Right atrium auricular region (tissue), 2 donors: ENCODE results near the gene PXMP2. TPM values are rescaled to one million over a fixed set of nuclear protein-coding genes. Genes with fewer than 3 reads are reported as not detected.

Experiments used
- DNase-seq: peaks from one replicate; pipeline ENCODE4 v3.0.0-alpha.2; 2019; ENCODE audit warnings: low spot score
- H3K27ac ChIP-seq, 2 donors: fragments of 200-600 bp; sonication (generic); 1 replicate in 1 of 2; 2 replicates in 1 of 2; pipeline ENCODE4 v1.5.1; 2016 to 2019
- H3K27me3 ChIP-seq, 2 donors: fragments of 200-600 bp; sonication (generic); one replicate each; pipeline versions ENCODE4 v1.5.1 to v1.6.0; 2017 to 2019
- H3K36me3 ChIP-seq: fragments of 200-600 bp; sonication (generic); one replicate; pipeline ENCODE4 v1.5.1; 2016
- H3K4me1 ChIP-seq, 2 donors: fragments of 200-600 bp; sonication (generic); one replicate each; pipeline versions ENCODE4 v1.5.1 to v1.6.0; 2017 to 2019
- H3K4me3 ChIP-seq, 2 donors: fragments of 200-600 bp; sonication (generic); 1 replicate in 1 of 2; 2 replicates in 1 of 2; pipeline ENCODE4 v1.5.1; 2017 to 2019; ENCODE audit warnings: mild to moderate bottlenecking in 1 of 2, moderate library complexity in 1 of 2
- H3K9me3 ChIP-seq, 2 donors: fragments of 200-600 bp; sonication (generic); one replicate each; pipeline ENCODE4 v1.5.1; 2019
- total RNA-seq, 2 donors: library from RNA; depleted of rRNA; stranded (reverse); fragments of >200 nt; gene quantifications; one replicate each; pipeline ENCODE4 v1.1.0, GENCODE V29; 2016
- TF ChIP-seq, protein P1 (sequence below), 2 donors: fragments of 200-600 bp; sonication (generic); IDR thresholded peaks; one replicate each; pipeline ENCODE4 v1.5.1; 2019; ENCODE audit warnings: antibody characterized with exemption in 2 of 2

Gene PXMP2
- total RNA-seq, 2 donors from 2014 or later: 43.0 to 65.7 TPM

DNA sequence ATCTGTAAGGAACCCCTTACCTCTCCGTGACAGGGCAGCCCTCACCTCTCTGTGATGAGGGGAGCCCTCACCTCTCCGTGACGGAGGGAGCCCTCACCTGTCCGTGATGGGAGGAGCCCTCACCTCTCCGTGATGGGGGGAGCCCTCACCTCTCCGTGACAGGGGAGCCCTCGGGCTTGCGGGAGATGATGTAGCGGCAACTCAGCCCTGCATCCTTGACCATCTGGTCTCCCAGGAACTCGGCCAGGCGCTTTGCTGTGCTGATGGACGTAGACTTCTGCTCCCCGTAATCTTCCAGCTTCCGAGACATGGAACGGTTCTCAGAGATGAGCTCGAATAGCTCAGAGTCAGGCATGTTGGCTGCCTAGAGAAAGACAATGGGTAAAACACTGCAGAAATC is 28.2 kb upstream of the PXMP2 start:
- Histone ChIP-seq H3K4me3 (no peak overlapping the region), H3K27ac (no peak overlapping the region), H3K9me3 (no peaks in the 10 kb centered on the region), H3K4me1 (no peaks in the 10 kb centered on the region), H3K36me3 (peaks cover 66% of the 10 kb centered on the region), H3K27me3 (no peaks in the 10 kb centered on the region)
- TF ChIP-seq, protein P1, sequence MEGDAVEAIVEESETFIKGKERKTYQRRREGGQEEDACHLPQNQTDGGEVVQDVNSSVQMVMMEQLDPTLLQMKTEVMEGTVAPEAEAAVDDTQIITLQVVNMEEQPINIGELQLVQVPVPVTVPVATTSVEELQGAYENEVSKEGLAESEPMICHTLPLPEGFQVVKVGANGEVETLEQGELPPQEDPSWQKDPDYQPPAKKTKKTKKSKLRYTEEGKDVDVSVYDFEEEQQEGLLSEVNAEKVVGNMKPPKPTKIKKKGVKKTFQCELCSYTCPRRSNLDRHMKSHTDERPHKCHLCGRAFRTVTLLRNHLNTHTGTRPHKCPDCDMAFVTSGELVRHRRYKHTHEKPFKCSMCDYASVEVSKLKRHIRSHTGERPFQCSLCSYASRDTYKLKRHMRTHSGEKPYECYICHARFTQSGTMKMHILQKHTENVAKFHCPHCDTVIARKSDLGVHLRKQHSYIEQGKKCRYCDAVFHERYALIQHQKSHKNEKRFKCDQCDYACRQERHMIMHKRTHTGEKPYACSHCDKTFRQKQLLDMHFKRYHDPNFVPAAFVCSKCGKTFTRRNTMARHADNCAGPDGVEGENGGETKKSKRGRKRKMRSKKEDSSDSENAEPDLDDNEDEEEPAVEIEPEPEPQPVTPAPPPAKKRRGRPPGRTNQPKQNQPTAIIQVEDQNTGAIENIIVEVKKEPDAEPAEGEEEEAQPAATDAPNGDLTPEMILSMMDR (IDR thresholded peaks at IDR 0.05): no peak
- no peak for DNase-seq

DNA sequence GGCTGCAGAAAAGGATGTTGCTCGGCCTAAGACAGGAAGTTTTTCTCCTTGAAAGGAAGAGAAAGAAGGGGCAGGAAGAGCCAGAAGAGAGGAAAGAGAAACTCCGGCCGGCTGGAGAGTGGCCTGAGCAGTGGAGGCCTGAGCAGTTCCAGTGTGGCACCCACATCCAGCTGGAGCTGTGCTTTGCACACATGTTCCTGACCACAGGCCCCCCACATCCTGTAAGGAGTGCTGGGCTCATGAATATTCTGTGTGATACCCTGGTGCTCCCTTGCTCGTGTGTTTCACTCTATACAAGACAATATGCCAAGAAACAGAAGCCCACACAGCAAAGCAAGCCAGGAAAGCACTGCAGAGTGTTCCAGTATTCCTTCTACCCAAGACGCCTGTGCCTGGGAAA is 27.3 kb upstream of the PXMP2 start:
- no peak for DNase-seq
- Histone ChIP-seq H3K27ac (no peak overlapping the region), H3K4me3 (no peak overlapping the region), H3K27me3 (no peaks in the 10 kb centered on the region), H3K9me3 (no peaks in the 10 kb centered on the region), H3K4me1 (no peaks in the 10 kb centered on the region), H3K36me3 (peaks cover 71% of the 10 kb centered on the region)
- TF ChIP-seq, protein P1 (IDR thresholded peaks at IDR 0.05): no peak

DNA sequence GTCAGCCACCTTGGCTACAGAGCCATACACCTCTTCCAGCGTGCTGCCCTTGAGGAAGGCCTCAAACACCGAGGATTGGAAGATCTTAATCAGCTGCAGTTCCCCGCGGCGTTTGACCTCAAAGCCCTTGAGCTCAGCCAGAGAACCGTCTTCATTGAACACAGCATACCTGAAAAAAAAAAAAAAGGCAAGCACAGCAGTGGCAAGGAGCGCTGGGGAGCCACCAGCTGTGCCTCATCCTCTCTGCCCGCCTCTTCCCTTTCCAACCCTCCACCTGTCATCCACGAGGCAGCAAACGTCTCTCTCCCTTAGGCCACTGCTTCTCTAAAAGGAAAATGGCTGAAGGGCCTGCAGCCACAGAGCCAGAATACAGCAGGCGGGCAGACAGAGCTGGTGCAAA is 26.4 kb upstream of the PXMP2 start:
- peaks cover 73% of the 10 kb centered on the region for H3K36me3 ChIP-seq
- DNase-seq: no peak
- H3K9me3 ChIP-seq: no peaks in the 10 kb centered on the region
- H3K27me3 ChIP-seq: no peaks in the 10 kb centered on the region
- no peak overlapping the region for H3K4me3 ChIP-seq
- no peaks in the 10 kb centered on the region for H3K4me1 ChIP-seq
- H3K27ac ChIP-seq: no peak overlapping the region
- TF ChIP-seq, protein P1 (IDR thresholded peaks at IDR 0.05): no peak

DNA sequence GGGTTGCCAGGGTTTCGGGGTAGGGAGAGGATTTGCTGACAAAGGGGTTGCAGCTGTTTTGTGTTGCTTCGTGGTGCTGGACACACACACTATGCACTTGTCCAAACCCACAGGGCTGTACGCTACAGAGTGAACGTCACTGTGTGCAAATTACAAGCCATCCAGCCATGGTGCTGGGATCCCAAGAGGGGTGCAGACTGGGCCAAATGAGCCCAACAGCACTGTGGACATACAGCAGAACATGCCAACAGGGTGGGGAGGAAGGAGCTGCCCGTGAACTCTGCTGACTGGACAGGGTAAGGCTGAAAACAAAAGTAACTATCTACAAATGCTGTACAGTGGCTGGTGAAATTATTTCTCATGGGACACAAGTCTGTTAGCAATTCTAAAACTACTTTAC is 25.4 kb upstream of the PXMP2 start:
- DNase-seq: no peak
- no peak overlapping the region for H3K27ac ChIP-seq
- no peak overlapping the region for H3K4me3 ChIP-seq
- H3K9me3 ChIP-seq: no peaks in the 10 kb centered on the region
- no peaks in the 10 kb centered on the region for H3K4me1 ChIP-seq
- H3K36me3 ChIP-seq: peaks cover 73% of the 10 kb centered on the region
- TF ChIP-seq, protein P1 (IDR thresholded peaks at IDR 0.05): no peak
- H3K27me3 ChIP-seq: no peaks in the 10 kb centered on the region

DNA sequence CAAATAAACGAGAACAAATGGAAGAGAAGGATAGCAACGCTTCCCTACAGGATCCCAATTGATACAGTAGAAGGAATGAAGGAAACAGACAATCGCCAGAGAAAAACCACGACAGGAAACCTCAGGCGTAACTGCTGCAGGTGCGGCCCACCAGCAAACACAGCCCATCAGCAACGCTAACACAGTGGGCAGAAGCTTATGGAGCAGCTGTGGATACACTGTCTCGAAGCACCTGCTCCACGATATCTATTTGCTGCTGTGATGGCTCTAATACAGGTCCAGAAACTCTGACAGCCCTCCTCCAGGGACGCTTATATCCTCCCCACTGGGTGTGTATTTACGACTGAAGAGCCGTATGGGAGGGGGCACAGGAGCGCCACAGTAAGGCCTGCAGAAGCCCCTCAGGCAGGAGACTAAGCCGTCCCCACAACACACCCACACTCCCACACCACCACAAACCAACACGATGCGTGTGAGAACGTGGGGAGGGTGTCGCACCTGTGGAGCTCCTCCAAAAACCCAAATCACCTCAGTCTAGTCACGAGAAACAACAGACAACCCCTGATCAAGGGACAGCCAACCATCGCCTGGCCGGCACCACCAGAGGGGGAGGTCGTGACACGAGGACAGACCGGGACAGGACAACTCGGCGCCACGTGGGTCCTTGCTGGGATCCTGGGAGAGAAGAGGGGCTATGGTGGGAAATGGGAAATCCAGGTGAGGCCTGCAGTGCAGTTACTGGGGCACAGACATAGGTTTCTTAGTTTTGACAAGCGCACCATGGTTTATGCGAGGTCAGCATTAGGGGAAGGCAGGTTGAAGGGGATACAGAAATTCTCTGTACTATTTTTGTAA is 24.3 kb upstream of the PXMP2 start:
- TF ChIP-seq, protein P1 (IDR thresholded peaks at IDR 0.05): no peak
- DNase-seq: no peak
- Histone ChIP-seq H3K4me3 (no peak overlapping the region), H3K36me3 (peaks cover 73% of the 10 kb centered on the region), H3K27ac (no peak overlapping the region), H3K4me1 (no peaks in the 10 kb centered on the region), H3K27me3 (no peaks in the 10 kb centered on the region), H3K9me3 (no peaks in the 10 kb centered on the region)
